Activated T-cell treated with anti-CD3 and anti-CD28 coated beads for 48 hours (primary cell): ENCODE measurements around the gene IKZF4.
"Not testable (repeated sequence)": the region's sequence is repeated elsewhere in the genome, so short reads cannot be mapped to it uniquely, and the experiment has no call there.

Source experiments
- DNase-seq: peaks from one replicate; pipeline ENCODE4 v3.0.0-alpha.2; 2020; ENCODE audit warnings: low read depth

Gene IKZF4

DNA sequence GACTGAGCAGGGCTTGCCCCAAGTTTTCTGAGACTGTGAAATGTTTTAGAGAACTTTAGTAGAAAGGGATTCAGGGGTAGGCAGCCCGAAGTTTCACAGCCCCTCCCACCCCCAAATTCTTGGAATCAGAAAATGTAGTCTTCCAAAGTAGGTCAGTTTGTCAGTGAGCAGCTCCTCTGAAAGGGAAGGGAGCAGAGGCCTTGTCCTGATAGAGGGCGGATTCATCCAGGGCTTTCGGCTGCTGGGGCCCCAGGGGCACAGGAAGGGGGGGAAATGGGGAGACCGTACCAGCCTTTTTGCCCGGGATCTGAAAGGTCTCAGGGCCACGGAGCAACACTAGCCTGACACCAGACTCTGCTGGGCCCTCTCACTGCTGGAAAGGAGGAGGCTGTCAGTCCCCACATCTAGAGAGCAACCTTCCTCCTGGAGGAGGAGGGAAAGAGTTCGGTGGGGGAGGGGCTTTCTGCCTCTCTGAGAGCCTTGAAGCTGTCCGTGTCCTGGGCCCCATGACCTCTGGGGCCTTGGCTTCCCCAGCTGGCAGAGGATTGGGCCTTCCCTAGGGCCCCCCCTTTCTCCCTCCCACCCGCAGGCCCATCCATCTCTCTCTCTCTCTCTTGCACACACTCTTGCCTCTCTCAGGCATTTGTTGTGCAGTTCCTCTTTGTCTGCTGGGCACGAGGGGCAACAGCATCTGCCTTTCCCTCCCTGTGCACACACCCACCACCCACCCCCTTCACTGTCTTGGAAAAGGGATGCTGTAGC lies at the start of gene IKZF4:
IKZF4 (plus strand) TSS at position 621 of the 762 bp plus-strand sequence. CDS start 451 bp downstream, outside the sequence.
- DNase-seq: no peak

DNA sequence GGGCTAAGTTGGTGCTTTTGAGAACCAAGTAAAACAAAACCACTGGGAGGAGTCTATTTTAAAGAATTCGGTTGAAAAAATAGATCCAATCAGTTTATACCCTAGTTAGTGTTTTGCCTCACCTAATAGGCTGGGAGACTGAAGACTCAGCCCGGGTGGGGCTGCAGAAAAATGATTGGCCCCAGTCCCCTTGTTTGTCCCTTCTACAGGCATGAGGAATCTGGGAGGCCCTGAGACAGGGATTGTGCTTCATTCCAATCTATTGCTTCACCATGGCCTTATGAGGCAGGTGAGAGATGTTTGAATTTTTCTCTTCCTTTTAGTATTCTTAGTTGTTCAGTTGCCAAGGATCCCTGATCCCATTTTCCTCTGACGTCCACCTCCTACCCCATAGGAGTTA lies 48.8 kb upstream of the IKZF4 start:
- DNase-seq: no peak

DNA sequence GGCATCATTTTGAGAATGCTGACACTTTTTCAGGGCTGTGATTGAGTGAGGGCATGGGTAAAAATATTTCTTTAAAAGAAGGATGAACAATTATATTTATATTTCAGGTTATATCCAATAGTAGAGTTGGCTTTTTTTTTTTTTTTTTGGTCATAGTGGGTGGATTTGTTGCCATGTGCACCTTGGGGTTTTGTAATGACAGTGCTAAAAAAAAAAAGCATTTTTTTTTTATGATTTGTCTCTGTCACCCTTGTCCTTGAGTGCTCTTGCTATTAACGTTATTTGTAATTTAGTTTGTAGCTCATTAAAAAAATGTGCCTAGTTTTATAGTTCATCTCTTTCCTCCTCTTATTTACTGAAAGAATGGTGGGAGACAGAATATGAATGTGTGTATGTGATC lies 48.4 kb upstream of the IKZF4 start:
- no peak for DNase-seq

DNA sequence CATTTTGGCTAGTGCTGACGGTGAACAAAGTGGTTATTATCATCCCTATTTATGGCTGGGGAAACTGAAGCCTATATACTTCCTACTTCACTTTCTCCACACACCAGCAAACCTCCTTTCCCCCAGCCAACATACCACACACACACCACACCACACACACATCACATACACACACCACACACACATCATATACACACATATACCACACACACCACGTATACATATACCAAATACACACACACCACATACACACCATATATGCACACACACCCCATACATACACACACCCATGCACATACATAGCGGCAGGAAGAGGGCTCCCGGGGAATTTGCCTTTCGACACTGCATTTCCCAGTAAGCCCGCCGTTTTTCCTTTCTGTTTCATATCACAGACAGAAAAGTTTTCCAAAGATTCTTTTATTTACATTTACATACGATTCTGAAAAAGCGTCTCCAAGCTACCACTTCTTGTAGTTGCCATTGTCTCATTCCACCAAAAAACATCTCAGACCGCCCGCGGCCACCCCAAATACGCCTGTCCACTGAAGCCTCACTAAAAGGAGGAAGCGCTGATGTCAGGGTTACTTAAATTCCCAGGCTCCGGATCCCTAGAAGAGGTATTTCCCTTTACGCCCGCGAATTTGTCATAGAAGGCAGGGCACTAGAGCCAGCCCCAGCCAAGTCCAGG lies 47.8 kb upstream of the IKZF4 start:
- no peak for DNase-seq

DNA sequence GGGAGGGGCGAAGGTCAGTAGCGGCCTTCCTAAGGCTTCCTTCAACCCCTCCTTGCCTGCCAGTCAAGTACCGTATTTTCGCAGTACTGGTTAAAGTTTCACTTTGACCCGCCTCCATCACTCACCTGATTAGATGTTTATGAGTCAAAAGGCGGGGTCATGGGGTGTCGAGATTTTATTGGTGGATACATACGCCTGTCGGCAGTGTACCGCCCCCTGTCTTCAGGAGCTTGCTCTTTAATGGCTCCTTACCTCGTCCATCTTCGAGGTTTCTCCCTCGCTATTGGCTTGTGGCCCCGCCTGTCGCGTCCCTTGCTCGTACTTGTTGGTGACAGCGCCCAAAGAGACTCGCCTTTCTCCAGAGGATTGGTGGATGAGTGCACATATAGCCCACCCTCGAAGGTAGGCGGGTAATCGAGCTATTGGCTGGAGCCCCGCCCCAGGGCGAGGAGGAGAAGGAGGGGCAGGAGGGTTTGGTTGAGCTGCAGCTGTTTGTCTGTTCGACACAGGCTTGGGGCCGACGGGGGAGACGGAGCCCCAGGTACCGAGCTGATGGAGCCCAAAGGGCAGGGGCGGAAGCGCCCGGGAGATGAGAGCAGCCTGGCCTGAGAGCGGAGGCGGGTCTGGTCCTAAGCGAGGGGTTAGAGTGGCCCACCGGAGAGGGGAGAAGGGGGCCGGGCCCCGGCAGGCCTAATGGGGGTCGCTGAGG lies 47.1 kb upstream of the IKZF4 start, which contains the start of gene RAB5B:
RAB5B (plus strand) TSS at position 480 of the 709 bp plus-strand sequence. CDS start 12,883 bp downstream, outside the sequence.
- DNase-seq: peak; percentile 93

DNA sequence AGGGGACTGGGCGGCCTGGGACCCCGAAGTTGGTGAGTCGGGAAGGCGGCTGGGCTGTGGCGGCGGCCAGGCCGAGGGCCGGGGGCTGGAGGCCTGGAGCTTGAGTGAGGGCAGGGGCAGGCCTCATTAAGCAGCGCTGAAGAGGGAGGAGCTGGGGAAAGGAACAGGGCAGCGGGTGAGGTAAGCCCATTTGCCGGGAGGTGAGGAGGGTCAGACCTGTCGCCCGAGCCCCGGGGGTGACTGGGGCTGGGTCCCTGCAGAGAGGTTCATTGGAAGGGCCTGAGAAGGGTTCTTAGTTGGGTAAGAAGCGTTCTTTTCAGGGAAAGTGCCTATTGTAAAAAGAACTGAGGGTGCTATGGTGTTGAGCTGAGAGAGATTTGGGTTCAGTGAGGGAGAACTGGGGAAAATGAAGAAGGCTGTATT lies 46.5 kb upstream of the IKZF4 start:
- DNase-seq: no peak

DNA sequence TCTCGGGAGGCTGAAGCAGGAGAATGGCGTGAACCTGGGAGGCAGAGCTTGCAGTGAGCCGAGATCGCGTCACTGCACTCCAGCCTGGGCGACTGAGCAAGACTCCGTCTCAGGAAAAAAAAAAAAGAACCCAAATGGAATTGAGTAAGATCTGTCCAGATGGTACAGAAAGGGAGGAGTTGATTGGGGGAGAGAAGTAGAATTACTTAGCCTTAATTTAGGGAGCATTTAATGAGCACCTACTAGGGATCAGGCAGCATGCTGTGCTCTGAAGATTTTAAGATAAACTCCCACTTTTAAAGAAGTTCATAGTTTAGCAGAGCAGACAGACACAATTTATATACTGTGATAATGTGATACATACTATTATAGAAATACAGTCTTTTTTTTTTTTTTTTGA lies 42.5 kb upstream of the IKZF4 start:
- no peak for DNase-seq

DNA sequence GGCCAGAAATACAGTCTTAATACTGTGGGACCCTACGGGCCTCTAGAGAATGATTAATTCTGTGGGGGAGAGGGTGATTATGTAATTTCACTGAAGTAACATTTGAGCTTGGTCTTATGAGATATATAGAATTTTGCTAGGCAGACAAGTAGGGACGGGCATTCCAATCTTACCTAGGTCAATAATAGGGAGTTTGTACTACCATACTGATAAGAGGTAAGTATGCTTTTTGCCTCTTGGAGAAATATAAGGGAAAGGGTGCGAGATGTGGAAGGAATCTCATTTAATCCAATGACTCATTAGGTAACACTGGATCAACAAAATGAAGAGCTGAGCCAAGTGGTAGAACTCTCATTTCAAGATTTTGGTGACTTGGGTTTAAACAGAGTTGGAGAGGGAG lies 41.8 kb upstream of the IKZF4 start:
- DNase-seq: no peak

DNA sequence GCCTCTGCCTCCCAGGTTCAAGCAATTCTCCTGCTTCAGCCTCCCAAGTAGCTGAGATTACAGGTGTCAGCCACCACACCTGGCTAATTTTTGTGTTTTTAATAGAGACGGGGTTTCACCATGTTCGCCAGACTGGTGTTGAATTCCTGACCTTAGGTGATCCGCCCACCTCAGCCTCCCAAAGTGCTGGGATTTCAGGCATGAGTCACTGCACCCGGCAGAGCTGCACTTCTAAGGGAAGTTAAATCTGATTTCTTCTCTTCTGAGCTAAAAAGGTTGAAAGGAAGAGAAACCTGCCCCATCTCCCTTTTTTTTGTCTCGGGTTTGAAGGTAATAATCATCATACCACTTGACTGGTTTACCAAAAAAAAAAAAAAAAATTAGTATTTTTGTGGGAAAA lies 39.0 kb upstream of the IKZF4 start:
- DNase-seq: not testable (repeated sequence)

DNA sequence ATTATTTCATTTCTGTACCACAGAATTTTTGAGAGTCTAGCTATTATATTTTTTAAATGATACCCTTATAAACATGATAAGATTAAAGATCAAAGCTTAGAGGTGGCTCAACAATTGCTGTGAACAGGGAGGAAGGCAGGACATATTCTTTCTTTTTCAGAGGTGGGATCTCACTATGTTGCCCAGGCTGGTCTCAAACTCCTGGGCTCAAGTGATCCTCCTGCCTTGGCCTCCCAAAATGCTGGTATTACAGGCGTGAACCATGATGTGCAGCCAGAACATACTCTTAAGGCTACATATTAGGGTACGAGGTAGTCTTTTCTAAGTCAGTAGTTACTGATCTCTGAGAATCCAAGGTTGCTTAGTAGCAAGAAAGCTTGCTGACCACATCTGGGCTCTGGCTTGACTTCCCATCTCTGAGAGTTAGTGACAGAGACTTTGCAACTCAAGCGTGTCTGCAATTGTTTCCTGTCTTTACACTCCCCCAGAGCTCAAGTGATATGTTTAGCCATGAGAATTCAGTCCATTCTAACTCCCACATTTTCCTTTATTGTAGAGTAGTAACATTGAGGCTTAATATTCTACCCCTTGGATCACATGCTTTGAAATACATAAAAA lies 38.4 kb upstream of the IKZF4 start:
- no peak for DNase-seq

DNA sequence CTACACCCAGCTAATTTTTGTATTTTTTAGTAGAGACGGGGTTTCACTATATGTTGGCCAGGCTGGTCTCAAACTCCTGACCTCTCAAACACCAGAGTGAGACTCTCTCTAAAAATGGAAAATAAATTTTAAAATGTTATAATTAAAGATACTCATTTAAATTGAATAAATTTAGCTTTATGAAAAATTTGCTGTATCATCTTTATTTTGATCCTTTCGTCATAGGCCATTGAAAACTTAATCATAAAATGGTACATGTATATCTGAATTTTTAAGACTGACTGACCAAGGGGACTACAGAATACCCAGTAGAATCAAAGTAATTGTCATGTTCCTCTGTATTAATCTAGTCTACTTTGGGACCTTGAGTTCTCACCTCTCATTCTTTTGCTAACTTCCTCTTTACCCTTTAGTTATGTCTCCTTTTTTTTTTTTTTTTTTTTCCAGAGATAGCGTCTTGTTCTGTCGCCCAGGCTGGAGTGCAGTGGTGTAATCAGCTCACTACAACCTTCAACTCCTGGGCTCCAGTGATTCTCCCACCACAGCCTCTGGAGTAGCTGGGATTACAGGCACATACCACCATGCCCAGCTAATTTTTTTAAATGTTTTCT lies 37.5 kb upstream of the IKZF4 start:
- no peak for DNase-seq

DNA sequence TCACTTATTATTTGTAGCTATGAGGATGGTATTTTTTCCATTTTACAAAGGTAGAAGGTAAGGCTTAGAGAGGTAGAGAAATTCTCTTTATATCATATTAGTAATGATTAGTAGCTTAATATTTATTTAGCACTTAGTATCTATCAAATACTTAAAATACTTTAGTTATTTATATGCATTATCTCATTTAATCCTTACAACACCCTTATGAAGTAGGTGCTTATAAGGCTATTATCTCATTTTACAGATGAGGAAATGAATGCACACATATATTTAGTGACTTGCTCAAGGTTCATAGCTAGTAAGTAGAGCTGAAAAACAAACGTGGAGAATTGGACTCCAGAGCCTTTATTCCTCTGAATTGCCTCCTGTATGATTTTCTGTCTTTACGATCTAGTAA lies 36.0 kb upstream of the IKZF4 start:
- no peak for DNase-seq

DNA sequence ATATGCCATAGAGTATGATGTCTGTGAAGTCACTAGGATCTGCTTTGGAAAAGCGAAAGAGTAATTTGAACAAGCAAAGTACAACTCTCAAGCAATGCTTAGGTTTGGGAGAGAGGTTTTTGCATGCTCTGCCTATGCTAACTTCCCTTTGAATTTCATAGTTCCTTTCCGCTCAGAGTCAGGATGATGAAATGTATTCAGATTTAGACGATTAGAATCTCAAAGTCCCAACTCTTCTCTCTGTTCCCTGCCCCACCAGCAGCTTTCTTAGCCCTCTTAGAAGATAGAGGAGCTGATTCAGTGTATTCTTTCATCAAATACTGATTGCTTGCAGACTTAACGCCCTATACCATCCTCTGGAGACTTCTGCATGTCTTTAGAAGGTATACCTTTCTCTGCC lies 35.5 kb upstream of the IKZF4 start:
- no peak for DNase-seq

DNA sequence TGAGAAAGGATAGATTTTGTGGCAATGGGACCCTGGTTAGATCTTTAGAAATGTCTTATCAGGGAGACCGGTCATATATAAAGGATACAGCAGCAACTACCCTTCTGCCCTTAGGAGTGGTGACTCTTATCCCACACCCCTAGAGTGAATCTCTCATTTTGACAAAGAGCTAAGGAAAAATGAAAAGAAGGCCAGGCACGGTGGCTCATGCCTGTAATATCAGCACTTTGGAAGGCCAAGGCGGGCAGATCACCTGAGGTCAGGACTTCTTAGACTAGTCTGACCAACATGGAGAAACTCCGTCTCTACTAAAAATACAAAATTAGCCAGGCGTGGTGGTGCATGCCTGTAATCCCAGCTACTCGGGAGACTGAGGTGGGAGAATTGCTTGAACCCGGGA lies 34.9 kb upstream of the IKZF4 start:
- not testable (repeated sequence) for DNase-seq

DNA sequence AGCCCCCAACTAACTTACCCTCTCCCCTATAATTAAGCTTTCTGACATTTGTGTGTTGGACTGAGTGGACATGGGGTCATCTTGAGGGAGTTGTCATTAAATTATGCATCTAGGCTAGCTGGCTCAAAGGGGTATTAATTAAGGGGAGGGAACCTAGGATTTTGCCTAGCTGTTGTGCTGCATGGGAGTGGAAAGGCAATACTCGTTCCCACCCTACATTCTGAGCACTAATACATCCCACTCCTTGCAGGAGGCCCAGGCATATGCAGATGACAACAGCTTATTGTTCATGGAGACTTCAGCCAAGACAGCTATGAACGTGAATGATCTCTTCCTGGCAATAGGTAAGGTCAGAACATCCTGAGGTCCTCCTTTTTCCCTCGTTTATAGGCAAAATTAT lies 29.7 kb upstream of the IKZF4 start:
- no peak for DNase-seq

DNA sequence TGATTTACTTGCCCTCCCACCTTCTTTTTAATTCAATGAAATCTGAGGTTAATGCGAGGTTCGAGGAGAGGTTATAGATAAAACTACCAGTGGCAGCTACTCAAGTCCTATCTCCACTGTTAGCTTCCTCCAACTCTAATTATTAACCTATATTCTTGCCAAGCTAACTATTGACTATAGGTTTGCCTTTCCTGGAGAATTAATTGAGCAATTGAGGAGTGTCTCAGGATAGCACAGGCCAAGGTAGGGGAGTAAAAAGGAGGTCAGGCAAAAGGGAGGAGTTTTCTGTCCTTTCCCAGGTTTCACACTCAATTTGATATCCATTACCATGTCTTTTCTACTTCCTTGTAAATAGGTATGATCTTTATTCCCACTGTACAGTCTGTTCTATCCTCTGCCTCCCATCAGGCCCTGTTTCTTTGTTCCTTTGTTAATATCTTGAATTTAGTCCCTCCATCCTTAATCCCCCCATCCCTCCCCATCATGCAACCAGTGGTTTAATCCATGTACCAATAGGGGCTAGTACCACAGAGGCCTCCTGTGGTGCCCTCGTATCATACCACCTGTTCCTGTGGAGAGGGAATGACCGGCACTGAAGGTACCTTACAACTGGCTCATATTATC lies 27.5 kb upstream of the IKZF4 start:
- DNase-seq: no peak

DNA sequence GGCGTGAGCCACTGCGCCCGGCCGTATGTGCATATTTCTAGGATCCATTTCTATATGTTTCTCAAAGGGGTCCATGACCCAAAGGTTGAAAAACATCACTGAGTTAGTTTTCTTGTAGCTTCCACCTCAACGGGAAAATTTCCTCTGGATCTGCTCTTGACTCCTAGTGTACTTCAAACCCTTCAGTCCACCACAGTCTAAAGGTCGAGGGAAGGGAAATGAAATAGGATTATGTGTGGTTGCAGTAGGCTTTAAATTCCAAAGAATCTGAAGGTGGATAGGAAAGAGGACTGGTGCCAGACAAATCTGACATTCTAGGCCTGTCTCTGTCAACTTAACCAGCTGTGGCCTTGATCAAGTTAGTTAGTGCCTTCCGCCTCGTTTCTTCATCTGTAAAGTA lies 25.5 kb upstream of the IKZF4 start:
- no peak for DNase-seq

DNA sequence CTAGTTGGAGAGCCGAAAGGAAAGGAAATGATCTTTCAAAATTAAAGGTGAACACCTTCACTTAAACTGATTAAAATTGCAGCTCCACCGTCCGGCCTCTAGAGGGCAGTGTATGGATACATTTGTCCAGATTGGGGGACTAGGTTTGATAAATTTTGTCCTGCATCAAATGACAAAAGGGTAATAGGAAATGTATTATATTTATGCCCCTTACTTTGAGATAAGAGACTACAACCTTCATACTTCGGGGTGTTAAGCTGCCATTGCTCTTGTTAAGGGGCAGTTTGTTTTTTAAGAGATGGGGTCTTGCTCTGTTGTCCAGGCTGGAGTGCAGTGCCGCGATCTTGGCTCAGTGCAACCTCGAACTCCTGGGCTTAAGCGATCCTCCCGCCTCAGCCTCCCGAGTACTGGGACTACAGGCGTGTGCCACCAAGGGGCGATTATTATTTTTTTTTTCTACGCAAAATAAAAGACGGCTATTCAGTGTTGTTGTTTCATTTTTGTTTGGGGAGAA lies 24.6 kb upstream of the IKZF4 start:
- peak; percentile 50 for DNase-seq

DNA sequence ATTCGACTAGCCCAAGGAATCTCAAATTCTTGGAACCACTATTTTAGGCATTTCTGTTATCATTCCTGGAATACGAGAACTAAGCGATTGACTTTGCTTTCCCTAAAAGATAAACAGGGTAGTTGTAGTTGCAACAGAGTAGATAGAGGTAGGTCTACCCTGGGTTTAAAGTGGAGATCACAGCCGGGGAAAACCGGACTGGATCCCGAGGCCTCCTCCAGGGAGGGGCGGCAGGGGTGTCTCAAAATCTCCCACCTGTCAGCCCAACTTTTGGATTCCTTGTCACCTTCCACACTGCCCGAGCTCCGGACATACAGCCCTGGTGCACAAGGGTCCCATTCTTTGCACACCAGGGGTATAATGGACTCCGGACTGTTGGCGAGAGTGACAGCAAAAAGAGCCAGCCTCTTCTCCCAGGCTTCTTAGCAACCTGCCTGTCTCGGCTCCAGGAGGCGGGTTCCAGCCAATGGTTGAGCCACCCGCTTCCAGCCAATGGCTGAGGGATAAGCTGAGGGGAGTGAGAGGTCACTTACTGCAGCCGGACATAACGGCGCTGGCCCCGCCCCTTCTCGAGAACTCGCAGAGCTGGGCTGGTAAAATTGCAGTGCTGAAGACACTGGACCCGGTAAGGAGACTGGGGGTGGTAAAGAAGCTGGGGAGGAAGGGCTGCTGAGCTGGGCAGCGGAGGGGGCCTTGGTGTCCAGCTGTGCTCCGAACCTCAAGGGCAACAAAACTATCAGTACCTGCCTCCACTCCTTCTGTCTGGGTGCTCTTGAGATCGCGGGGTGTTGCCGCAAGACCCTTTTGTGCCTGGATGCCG lies 23.9 kb upstream of the IKZF4 start, which contains the start of gene SUOX:
SUOX (plus strand) TSS at position 562 of the 820 bp plus-strand sequence. CDS start 4,946 bp downstream, outside the sequence.
- peak; percentile 33 for DNase-seq

DNA sequence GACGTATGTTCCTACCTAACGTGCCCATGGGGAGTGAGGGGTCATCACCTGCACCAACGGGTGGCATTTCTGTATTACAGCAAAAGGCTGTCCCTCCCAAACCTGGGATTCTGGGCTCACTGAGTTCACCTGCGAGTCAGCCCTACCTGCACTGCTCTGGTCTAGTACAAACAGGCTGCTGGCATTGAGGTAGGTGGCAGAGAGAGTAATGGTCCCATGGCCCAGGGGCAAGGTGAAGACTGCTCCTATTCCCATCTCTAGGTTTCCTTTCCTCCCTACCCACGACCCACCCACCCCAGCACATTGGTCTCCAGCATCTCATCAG lies 23.3 kb upstream of the IKZF4 start:
- no peak for DNase-seq
